HCT116 (cell line): ENCODE data around the gene SDF2. TPM values are rescaled to one million over a fixed set of nuclear protein-coding genes. Genes with fewer than 3 reads are reported as not detected.

Experiments used
- ATAC-seq: fragments of 200-7000 bp; cut with Tn5 transposase; 2 replicates; pipeline ENCODE4 v1.9.1; 2020; ENCODE audit warnings: mild to moderate bottlenecking, moderate library complexity
- BruUV-seq: library from RNA; stranded (reverse); fragments of 400-500 nt; replicated peaks from 2 replicates; lab custom pipeline; 2021; lab: Mats Ljungman, UMichigan
- CTCF ChIA-PET: fragments of 300-600 bp; sonication (Branson Sonifier 250); formaldehyde crosslinking; loops from one replicate; lab custom pipeline; 2021; ENCODE audit warnings: antibody characterized with exemption; lab: Charles Lee
- POLR2A ChIA-PET: fragments of 300-600, 350-600 bp; sonication (Branson Sonifier 250); formaldehyde crosslinking; loops from one replicate; lab custom pipeline; 2021; ENCODE audit warnings: antibody characterized with exemption; lab: Charles Lee
- RAD21 ChIA-PET, 2 experiments: fragments of 300-600 bp; sonication (Branson Sonifier 250); formaldehyde crosslinking; loops; one replicate each; lab custom pipeline; 2023; ENCODE audit warnings: low total read pairs in 2 of 2; ENCODE audit not compliant: uncharacterized antibody in 2 of 2, unreplicated experiment in 2 of 2, low non-redundant PET in 1 of 2; lab: Charles Lee
- DNase-seq: peaks from one replicate; pipeline ENCODE4 v3.0.0-alpha.2; 2010; ENCODE audit warnings: low read depth, low spot score
- H2AFZ ChIP-seq: fragments of 200-600 bp; shearing (Covaris generic), sonication (generic); 2 replicates; pipeline ENCODE4 v1.6.1; 2017; ENCODE audit warnings: low read depth, mixed run types, mixed read lengths, antibody characterized with exemption, low read length; ENCODE audit not compliant: poor library complexity, severe bottlenecking
- H3K27ac ChIP-seq: 2 replicates; pipeline ENCODE4 v1.5.1; 2012; ENCODE audit warnings: low read depth, low read length
- H3K27me3 ChIP-seq: fragments of 200-600 bp; sonication (generic); 2 replicates; pipeline ENCODE4 v1.6.1; 2016; ENCODE audit warnings: mixed run types, low read length, mixed read lengths; ENCODE audit not compliant: insufficient read depth
- H3K36me3 ChIP-seq, 2 experiments: fragments of 200-500 bp in 1 of 2; fragments of 200-600 bp in 1 of 2; sonication (Bioruptor generic) in 1 of 2; sonication (generic) in 1 of 2; 2 replicates each; pipeline versions ENCODE4 v1.5.1 to v1.6.1; 2014 to 2016; ENCODE audit warnings: low read length in 2 of 2, inconsistent platforms in 1 of 2, mixed read lengths in 1 of 2, mixed run types in 1 of 2; ENCODE audit not compliant: insufficient read depth in 2 of 2, control insufficient read depth in 1 of 2
- H3K4me1 ChIP-seq, 2 experiments: fragments of 200-600 bp in 1 of 2; sonication (generic) in 1 of 2; 2 replicates each; pipeline versions ENCODE4 v1.5.1 to v1.6.1; 2012 to 2017; ENCODE audit warnings: low read length in 2 of 2, inconsistent platforms in 1 of 2, mild to moderate bottlenecking in 1 of 2, mixed read lengths in 1 of 2, mixed run types in 1 of 2, moderate library complexity in 1 of 2; ENCODE audit not compliant: insufficient read depth in 2 of 2, control insufficient read depth in 1 of 2
- H3K4me2 ChIP-seq: fragments of 200-600 bp; sonication (generic); 2 replicates; pipeline ENCODE4 v1.6.1; 2017; ENCODE audit warnings: mixed run types, low read length, mixed read lengths
- H3K4me3 ChIP-seq, 2 experiments: fragments of 200-600 bp in 1 of 2; sonication (generic) in 1 of 2; replicated peaks in 1 of 2; 2 replicates each; pipeline ENCODE4 v1.5.1; 2011 to 2016; ENCODE audit warnings: low read length in 2 of 2, control low read depth in 1 of 2, low read depth in 1 of 2, mild to moderate bottlenecking in 1 of 2, mixed read lengths in 1 of 2, mixed run types in 1 of 2
- H3K79me2 ChIP-seq: fragments of 200-600 bp; sonication (generic); 2 replicates; pipeline ENCODE4 v1.6.1; 2017; ENCODE audit warnings: mild to moderate bottlenecking, mixed run types, low read length, moderate library complexity, mixed read lengths; ENCODE audit not compliant: insufficient read depth
- H3K9ac ChIP-seq: fragments of 200-600 bp; sonication (generic); 2 replicates; pipeline ENCODE4 v1.6.1; 2016; ENCODE audit warnings: low read length, mixed read lengths
- H3K9me2 ChIP-seq: fragments of 200-600 bp; sonication (generic), shearing (Covaris generic); 2 replicates; pipeline ENCODE4 v1.6.1; 2017; ENCODE audit warnings: mixed run types, mild to moderate bottlenecking, moderate library complexity; ENCODE audit not compliant: insufficient read depth
- H3K9me3 ChIP-seq, 2 experiments: fragments of 200-500 bp in 1 of 2; fragments of 200-600 bp in 1 of 2; sonication (Bioruptor generic) in 1 of 2; sonication (generic) in 1 of 2; 2 replicates each; pipeline ENCODE4 v1.6.1; 2014 to 2017; ENCODE audit warnings: low read length in 2 of 2, mixed read lengths in 2 of 2, inconsistent platforms in 1 of 2, low read depth in 1 of 2, mild to moderate bottlenecking in 1 of 2, mixed run types in 1 of 2, moderate library complexity in 1 of 2; ENCODE audit not compliant: control insufficient read depth in 1 of 2, insufficient read depth in 1 of 2
- H4K20me1 ChIP-seq: fragments of 200-600 bp; sonication (generic), shearing (Covaris generic); 2 replicates; pipeline ENCODE4 v1.6.1; 2017; ENCODE audit warnings: mixed run types, mild to moderate bottlenecking, moderate library complexity; ENCODE audit not compliant: insufficient read depth
- CBX3 ChIP-seq: IDR thresholded peaks from 2 replicates; pipeline ENCODE4 v1.6.1; 2012; ENCODE audit warnings: low read depth
- EGR1 ChIP-seq: IDR thresholded peaks from 2 replicates; pipeline ENCODE4 v1.6.1; 2012; ENCODE audit warnings: low read depth
- EZH2 ChIP-seq: fragments of 200-600 bp; sonication (generic); IDR thresholded peaks from 2 replicates; pipeline ENCODE4 v1.6.1; 2017; ENCODE audit warnings: antibody characterized with exemption, mixed run types
- JUND ChIP-seq: IDR thresholded peaks from 2 replicates; pipeline ENCODE4 v1.6.1; 2012
- POLR2A ChIP-seq: IDR thresholded peaks from 2 replicates; pipeline ENCODE4 v1.7.0; 2011; ENCODE audit warnings: borderline replicate concordance; ENCODE audit not compliant: insufficient read depth, insufficient read length; ENCODE audit errors: extremely low read depth
- SIN3A ChIP-seq: IDR thresholded peaks from 2 replicates; pipeline ENCODE4 v1.6.1; 2012; ENCODE audit warnings: low read depth
- SP1 ChIP-seq: IDR thresholded peaks from 2 replicates; pipeline ENCODE4 v1.6.1; 2012; ENCODE audit warnings: low read depth
- SRF ChIP-seq: IDR thresholded peaks from 2 replicates; pipeline ENCODE4 v1.6.1; 2012; ENCODE audit warnings: low read depth
- YY1 ChIP-seq: IDR thresholded peaks from 2 replicates; pipeline ENCODE4 v1.6.1; 2011; ENCODE audit warnings: low read length, low read depth, moderate library complexity, mild to moderate bottlenecking; ENCODE audit not compliant: insufficient replicate concordance; ENCODE audit errors: extremely low read depth
- ZNF274 ChIP-seq: fragments of 200-500 bp; sonication (Bioruptor generic); IDR thresholded peaks from 2 replicates; pipeline ENCODE4 v1.6.1; 2014; ENCODE audit warnings: mild to moderate bottlenecking, low read depth, low read length, inconsistent platforms
- intact Hi-C: fragments of 100-400 bp; cut with micrococcal nuclease; formaldehyde crosslinking; loops from 2 replicates; pipeline ENCODE4 v1.10.0; 2022
- total RNA-seq: library from RNA; stranded (reverse); gene quantifications from one replicate; pipeline ENCODE4 v1.2.1, GENCODE V29; 2021; ENCODE audit not compliant: unreplicated experiment
- TF ChIP-seq, protein P1 (sequence below): IDR thresholded peaks from 2 replicates; pipeline ENCODE4 v1.6.1; 2012; ENCODE audit warnings: low read depth
- TF ChIP-seq, protein P2 (sequence below): IDR thresholded peaks from 2 replicates; pipeline ENCODE4 v1.6.1; 2012
- TF ChIP-seq, protein P3 (sequence below): IDR thresholded peaks from 2 replicates; pipeline ENCODE4 v1.6.1; 2012

Gene SDF2
- total RNA-seq, 1 experiment from 2014 or later, result 41.3 TPM

DNA sequence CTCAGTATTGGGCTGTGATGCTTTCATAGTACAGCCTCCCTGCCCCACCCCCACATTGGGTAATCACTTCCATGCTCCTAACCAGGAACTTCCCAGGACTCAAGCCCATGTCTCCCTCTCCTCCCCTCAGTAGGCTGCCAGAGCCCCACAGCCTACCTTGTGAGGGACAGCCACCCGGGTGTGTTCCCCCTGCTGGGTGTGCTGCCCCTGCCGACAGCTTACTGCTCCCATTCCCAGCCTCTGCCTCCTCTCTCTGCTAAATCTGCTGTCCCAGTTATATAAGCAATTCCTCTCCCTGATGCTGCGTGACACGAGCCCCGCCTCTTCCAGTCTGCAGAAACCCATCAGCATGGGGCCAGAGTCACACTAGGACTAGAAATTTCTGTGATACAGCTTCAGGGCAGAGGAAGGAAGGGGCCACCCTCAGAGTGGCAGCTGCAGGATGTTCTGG is 47.8 kb downstream of the SDF2 start, which contains the start of gene RSKR:
Gene RSKR, minus strand, starts transcription at position 255 of the 451 bp plus-strand sequence. Its CDS starts 24 bp downstream, at position 231.
- POLR2A ChIA-PET, result no interaction called here
- RAD21 ChIA-PET, result no interaction called here
- no TSS peak for BruUV-seq
- Histone ChIP-seq H3K4me3 (no peak within 1 kb of the TSS), H3K9me3 (no peaks in the 10 kb centered on the region), H4K20me1 (no peaks in the 10 kb centered on the region), H3K9ac (no peak within 1 kb of the TSS), H3K36me3 (peaks cover 50 to 64% of the 10 kb centered on the region in 2 experiments), H3K4me2 (no peak within 1 kb of the TSS)
- CTCF ChIA-PET, result interaction anchor here (1.4 kb wide), 1 partner anchor 10 kb away, joined by 3 read pairs; no protein-coding TSS in a partner anchor
- DNase-seq, result no peak
- TF ChIP-seq EZH2 (no peak), CBX3 (no peak), SP1 (no peak), SRF (no peak), ZNF274 (no peak), SIN3A (no peak), JUND (no peak), EGR1 (no peak), YY1 (no peak), POLR2A (no peak)
- TF ChIP-seq, protein P1, sequence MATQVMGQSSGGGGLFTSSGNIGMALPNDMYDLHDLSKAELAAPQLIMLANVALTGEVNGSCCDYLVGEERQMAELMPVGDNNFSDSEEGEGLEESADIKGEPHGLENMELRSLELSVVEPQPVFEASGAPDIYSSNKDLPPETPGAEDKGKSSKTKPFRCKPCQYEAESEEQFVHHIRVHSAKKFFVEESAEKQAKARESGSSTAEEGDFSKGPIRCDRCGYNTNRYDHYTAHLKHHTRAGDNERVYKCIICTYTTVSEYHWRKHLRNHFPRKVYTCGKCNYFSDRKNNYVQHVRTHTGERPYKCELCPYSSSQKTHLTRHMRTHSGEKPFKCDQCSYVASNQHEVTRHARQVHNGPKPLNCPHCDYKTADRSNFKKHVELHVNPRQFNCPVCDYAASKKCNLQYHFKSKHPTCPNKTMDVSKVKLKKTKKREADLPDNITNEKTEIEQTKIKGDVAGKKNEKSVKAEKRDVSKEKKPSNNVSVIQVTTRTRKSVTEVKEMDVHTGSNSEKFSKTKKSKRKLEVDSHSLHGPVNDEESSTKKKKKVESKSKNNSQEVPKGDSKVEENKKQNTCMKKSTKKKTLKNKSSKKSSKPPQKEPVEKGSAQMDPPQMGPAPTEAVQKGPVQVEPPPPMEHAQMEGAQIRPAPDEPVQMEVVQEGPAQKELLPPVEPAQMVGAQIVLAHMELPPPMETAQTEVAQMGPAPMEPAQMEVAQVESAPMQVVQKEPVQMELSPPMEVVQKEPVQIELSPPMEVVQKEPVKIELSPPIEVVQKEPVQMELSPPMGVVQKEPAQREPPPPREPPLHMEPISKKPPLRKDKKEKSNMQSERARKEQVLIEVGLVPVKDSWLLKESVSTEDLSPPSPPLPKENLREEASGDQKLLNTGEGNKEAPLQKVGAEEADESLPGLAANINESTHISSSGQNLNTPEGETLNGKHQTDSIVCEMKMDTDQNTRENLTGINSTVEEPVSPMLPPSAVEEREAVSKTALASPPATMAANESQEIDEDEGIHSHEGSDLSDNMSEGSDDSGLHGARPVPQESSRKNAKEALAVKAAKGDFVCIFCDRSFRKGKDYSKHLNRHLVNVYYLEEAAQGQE, result no peak
- TF ChIP-seq, protein P2, sequence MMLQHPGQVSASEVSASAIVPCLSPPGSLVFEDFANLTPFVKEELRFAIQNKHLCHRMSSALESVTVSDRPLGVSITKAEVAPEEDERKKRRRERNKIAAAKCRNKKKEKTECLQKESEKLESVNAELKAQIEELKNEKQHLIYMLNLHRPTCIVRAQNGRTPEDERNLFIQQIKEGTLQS, result no peak
- TF ChIP-seq, protein P3, sequence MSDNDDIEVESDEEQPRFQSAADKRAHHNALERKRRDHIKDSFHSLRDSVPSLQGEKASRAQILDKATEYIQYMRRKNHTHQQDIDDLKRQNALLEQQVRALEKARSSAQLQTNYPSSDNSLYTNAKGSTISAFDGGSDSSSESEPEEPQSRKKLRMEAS, result no peak
- TF ChIP-seq, all 23 proteins: peak for 0
- Histone ChIP-seq H3K27me3 (no peaks in the 10 kb centered on the region), H3K27ac (no peak within 1 kb of the TSS), H3K4me1 (no peaks in the 10 kb centered on the region), H3K9me2 (no peaks in the 10 kb centered on the region), H2AFZ (no peak within 1 kb of the TSS), H3K79me2 (no peaks in the 10 kb centered on the region)
- intact Hi-C loops, result loop anchor here (1.0 kb wide), 1 partner anchor 120 kb away; no protein-coding TSS in a partner anchor
- ATAC-seq, result no peak
